Neutrophil (primary cell): ENCODE measurements around the gene LRRC52.

Source experiments
- H3K27ac ChIP-seq: fragments of 200-600 bp; sonication (generic); 2 replicates; pipeline ENCODE4 v1.5.1; 2016; ENCODE audit warnings: mild to moderate bottlenecking, moderate library complexity
- H3K27me3 ChIP-seq: fragments of 200-600 bp; sonication (generic); 2 replicates; pipeline ENCODE4 v1.6.0; 2016; ENCODE audit warnings: mild to moderate bottlenecking
- H3K36me3 ChIP-seq: fragments of 200-600 bp; sonication (generic); 2 replicates; pipeline ENCODE4 v1.5.1; 2017
- H3K4me1 ChIP-seq, 2 experiments: fragments of 200-600 bp in 1 of 2; sonication (generic) in 1 of 2; 1 replicate in 1 of 2; 2 replicates in 1 of 2; pipeline versions ENCODE4 v1.5.1 to v1.6.1; 2013 to 2016; ENCODE audit warnings: low read depth in 1 of 2, low read length in 1 of 2, mild to moderate bottlenecking in 1 of 2, moderate library complexity in 1 of 2; ENCODE audit not compliant: control insufficient read depth in 1 of 2, insufficient read depth in 1 of 2
- H3K4me3 ChIP-seq, 2 experiments: fragments of 200-600 bp in 1 of 2; sonication (generic) in 1 of 2; 1 replicate in 1 of 2; 2 replicates in 1 of 2; pipeline ENCODE4 v1.5.1; 2013 to 2016; ENCODE audit warnings: low read depth in 1 of 2, low read length in 1 of 2, mild to moderate bottlenecking in 1 of 2, moderate library complexity in 1 of 2
- H3K9me3 ChIP-seq: fragments of 200-600 bp; sonication (generic); 2 replicates; pipeline ENCODE4 v1.5.1; 2016
- TF ChIP-seq, protein P1 (sequence below): fragments of 200-600 bp; sonication (generic); IDR thresholded peaks from 2 replicates; pipeline ENCODE4 v1.5.1; 2016; ENCODE audit warnings: antibody characterized with exemption

Gene LRRC52

DNA sequence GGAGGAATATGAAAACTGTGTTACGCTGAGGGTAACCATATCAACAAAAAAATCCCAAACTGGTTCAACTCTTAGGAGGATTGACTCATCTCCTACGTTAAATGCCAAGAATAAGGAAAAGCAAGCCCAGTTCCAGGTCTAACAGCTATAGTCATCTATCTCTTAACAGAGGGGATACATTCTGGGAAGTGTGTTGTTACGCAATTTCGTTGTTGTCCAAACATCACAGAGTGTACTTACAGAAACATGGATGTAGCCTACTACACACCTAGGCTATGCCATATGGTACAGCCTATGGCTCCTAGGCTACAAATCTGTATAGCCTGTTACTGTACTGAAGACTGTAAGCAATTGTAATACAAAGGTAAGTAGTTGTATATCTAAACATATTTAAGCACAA is 23.2 kb upstream of the LRRC52 start:
- TF ChIP-seq, protein P1, sequence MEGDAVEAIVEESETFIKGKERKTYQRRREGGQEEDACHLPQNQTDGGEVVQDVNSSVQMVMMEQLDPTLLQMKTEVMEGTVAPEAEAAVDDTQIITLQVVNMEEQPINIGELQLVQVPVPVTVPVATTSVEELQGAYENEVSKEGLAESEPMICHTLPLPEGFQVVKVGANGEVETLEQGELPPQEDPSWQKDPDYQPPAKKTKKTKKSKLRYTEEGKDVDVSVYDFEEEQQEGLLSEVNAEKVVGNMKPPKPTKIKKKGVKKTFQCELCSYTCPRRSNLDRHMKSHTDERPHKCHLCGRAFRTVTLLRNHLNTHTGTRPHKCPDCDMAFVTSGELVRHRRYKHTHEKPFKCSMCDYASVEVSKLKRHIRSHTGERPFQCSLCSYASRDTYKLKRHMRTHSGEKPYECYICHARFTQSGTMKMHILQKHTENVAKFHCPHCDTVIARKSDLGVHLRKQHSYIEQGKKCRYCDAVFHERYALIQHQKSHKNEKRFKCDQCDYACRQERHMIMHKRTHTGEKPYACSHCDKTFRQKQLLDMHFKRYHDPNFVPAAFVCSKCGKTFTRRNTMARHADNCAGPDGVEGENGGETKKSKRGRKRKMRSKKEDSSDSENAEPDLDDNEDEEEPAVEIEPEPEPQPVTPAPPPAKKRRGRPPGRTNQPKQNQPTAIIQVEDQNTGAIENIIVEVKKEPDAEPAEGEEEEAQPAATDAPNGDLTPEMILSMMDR = no peak
- H3K4me3 ChIP-seq = no peak overlapping the region
- H3K4me1 ChIP-seq = no peaks in the 10 kb centered on the region
- H3K9me3 ChIP-seq = no peaks in the 10 kb centered on the region
- H3K36me3 ChIP-seq = no peaks in the 10 kb centered on the region
- peaks cover 12% of the 10 kb centered on the region for H3K27me3 ChIP-seq
- H3K27ac ChIP-seq = no peak overlapping the region

DNA sequence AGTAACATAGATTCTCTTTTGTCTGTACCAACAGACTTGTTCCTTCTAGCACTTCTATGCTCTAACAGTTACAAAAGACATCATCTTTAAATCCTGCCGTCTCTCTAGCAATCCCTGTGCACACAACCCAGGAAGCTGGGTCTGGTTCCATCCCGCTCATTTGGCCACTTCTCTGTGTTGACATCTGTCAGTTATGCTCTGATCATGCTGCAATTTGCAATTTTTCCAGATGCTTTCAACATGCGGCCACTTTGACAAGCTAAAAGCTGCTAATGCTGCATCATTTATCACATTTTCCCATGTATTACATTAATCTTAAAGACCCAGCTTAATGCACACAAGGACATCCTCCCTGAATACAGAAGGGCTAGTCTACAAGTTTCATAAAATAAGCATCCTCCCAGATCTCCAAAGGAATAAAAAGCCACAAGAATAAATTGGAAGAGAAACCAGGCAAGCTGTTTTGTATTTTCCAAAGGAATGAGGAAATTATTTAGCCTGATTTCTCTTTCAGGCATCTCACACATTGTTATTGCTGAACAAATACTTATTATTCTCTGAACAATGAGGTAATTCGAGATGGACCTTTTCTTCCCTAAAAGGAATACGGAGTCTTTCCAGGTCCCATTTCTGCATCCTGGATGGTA is 19.0 kb upstream of the LRRC52 start:
- Histone ChIP-seq H3K4me1 (no peaks in the 10 kb centered on the region), H3K4me3 (no peak overlapping the region), H3K36me3 (no peaks in the 10 kb centered on the region), H3K27me3 (peaks cover 19% of the 10 kb centered on the region), H3K9me3 (no peaks in the 10 kb centered on the region), H3K27ac (no peak overlapping the region)
- TF ChIP-seq, protein P1 = no peak

DNA sequence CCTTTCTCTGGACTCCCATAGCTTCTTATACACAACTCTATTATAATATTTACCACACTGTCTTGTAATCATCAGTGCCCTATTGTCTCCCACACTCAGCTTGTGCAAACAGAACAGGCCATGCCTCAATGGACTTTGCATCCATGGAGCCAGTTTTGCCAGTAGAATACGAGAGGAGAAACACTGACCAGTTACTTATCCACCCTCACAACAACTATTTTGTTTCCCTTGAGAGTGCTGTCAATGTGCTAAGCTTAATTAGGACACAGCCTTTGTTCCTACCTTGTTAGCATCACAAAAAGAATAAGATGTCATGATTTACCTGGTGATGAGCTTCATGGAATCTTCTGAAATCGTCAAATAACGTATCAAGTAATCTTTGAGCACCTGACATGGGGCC is 18.1 kb upstream of the LRRC52 start:
- Histone ChIP-seq H3K27ac (no peak overlapping the region), H3K9me3 (no peaks in the 10 kb centered on the region), H3K27me3 (peaks cover 26% of the 10 kb centered on the region), H3K4me1 (no peaks in the 10 kb centered on the region), H3K36me3 (no peaks in the 10 kb centered on the region), H3K4me3 (no peak overlapping the region)
- TF ChIP-seq, protein P1 = no peak

DNA sequence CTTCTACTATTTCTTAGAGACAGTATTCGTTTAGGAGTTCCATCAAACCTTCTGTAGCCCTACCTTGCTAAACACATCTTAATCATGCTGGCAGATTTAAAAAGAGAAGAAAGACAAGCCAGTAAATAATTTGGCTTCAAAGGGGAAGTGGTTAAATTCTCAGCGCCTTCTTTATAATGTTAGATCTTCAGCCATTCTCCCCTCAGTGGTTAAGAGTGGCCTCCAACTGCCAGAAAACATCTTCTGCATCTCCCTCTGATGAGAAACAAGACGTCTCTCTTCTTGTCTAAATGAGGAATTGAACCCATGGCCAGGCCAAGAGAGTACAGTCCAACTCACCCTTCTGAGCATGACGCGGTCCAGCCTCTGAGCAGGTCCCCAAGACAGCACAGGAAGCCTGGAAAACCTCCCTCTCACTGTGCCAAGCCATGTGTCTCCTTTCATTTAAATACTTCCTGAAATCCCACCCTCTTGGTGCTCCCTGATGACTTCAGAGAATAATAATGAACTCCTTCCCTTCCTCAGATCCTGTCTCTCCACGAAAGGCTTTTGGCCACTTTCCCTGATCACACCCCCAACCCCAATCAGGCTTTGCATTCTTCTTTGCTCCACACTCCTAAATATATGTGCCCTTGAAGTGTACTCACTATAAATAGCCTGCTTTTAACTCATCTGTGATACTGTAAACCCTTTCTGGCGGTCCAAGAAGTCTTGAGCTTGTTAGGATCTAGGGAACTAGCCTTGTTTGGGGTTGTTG is 16.4 kb upstream of the LRRC52 start:
- H3K4me3 ChIP-seq = no peak overlapping the region

DNA sequence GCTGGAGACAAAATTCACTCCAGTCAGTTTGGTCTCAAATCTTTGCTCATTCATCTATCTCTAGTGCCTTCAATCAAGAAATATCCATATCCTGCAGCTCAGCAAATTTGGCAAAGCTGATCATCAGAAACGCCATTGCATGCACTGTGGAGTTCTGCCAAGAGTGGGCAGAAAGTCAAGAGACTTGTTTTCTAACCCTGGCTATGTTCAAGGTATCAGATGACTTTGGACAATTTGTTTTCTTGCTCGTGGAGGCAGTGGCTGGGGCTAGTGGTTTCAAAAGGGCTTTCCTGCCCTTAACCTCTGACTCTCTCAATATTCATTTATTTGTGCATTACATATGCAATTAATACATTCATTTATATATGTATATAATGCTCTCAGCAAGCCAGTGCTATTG is 12.8 kb upstream of the LRRC52 start:
- no peaks in the 10 kb centered on the region for H3K4me1 ChIP-seq
- peaks cover 41% of the 10 kb centered on the region for H3K27me3 ChIP-seq
- H3K4me3 ChIP-seq = no peak overlapping the region
- no peaks in the 10 kb centered on the region for H3K9me3 ChIP-seq
- H3K36me3 ChIP-seq = no peaks in the 10 kb centered on the region
- TF ChIP-seq, protein P1 = no peak
- H3K27ac ChIP-seq = no peak overlapping the region

More for the DNA sequence above, 16.4 kb upstream of the LRRC52 start:
- no peak overlapping the region for H3K27ac ChIP-seq
- no peaks in the 10 kb centered on the region for H3K9me3 ChIP-seq
- H3K36me3 ChIP-seq = no peaks in the 10 kb centered on the region
- TF ChIP-seq, protein P1 = no peak
- H3K27me3 ChIP-seq = peaks cover 37% of the 10 kb centered on the region
- no peaks in the 10 kb centered on the region for H3K4me1 ChIP-seq
